ENCODE results near the gene ANK3. TPM values are rescaled to one million over a fixed set of nuclear protein-coding genes. Genes with fewer than 3 reads are reported as not detected.

Gene ANK3
- total and polyA plus RNA-seq, 2 experiments from 2014 or later, result 26.2 to 49.0 TPM

GRCh38 chr10:60234551-60234950 lies 155.1 kb downstream of the ANK3 start:
- Histone ChIP-seq H4K20me1 (ENCODE audit: insufficient read depth, poor library complexity, severe bottlenecking) (no peaks in the 10 kb centered on the region), H3K36me3 (replicated peaks; ENCODE audit: insufficient read depth, low read depth) (no peaks in the 10 kb centered on the region), H3K4me1 (ENCODE audit: insufficient read depth) (no peaks in the 10 kb centered on the region), H3K4me3 (no peak overlapping the region), H3K4me2 (no peak overlapping the region), H3K79me2 (no peaks in the 10 kb centered on the region), H3K27me3 (no peaks in the 10 kb centered on the region), H2AFZ (no peak overlapping the region), H3K27ac (no peak overlapping the region), H3K9me2 (replicated peaks; ENCODE audit: insufficient read depth) (no peaks in the 10 kb centered on the region), H3K9me3 (ENCODE audit: low read depth) (no peaks in the 10 kb centered on the region)
- 91% methylated on average over 4 of the region's 4 CpGs for WGBS (ENCODE audit: low lambda C conversion rate, missing lambda C conversion rate)
- TF ChIP-seq EZH2phosphoT487 (IDR thresholded peaks at IDR 0.05; ENCODE audit: low read depth, severe bottlenecking, unreplicated experiment) (no peak), EZH2 (IDR thresholded peaks at IDR 0.05; ENCODE audit: borderline replicate concordance) (no peak), CTCF (IDR thresholded peaks at IDR 0.05; ENCODE audit: poor library complexity) (no peak)
- no peak for DNase-seq (ENCODE audit: low spot score)

GRCh38 chr10:60230892-60231291 lies 158.8 kb downstream of the ANK3 start:
- Histone ChIP-seq H3K4me1 (ENCODE audit: insufficient read depth) (no peaks in the 10 kb centered on the region), H4K20me1 (ENCODE audit: insufficient read depth, poor library complexity, severe bottlenecking) (no peaks in the 10 kb centered on the region), H3K4me2 (no peak overlapping the region), H3K9me3 (ENCODE audit: low read depth) (no peaks in the 10 kb centered on the region), H3K4me3 (no peak overlapping the region), H3K36me3 (replicated peaks; ENCODE audit: insufficient read depth, low read depth) (no peaks in the 10 kb centered on the region), H3K79me2 (no peaks in the 10 kb centered on the region), H2AFZ (no peak overlapping the region), H3K9me2 (replicated peaks; ENCODE audit: insufficient read depth) (no peaks in the 10 kb centered on the region), H3K27ac (no peak overlapping the region), H3K27me3 (no peaks in the 10 kb centered on the region)
- no peak for DNase-seq (ENCODE audit: low spot score)
- TF ChIP-seq EZH2phosphoT487 (IDR thresholded peaks at IDR 0.05; ENCODE audit: low read depth, severe bottlenecking, unreplicated experiment), result no peak

- Histone ChIP-seq H3K27me3 (no peaks in the 10 kb centered on the region), H2AFZ (no peak overlapping the region)
- WGBS (ENCODE audit: low lambda C conversion rate, missing lambda C conversion rate), result 70% methylated on average over 8 of the region's 8 CpGs
Observed at GRCh38 chr10:60224066-60224705, 165.5 kb downstream of the ANK3 start.

GRCh38 chr10:60222047-60222446 lies 167.6 kb downstream of the ANK3 start:
- WGBS (ENCODE audit: low lambda C conversion rate, missing lambda C conversion rate), result 71% methylated on average over 3 of the region's 3 CpGs
- H2AFZ ChIP-seq, result no peak overlapping the region
- no peak for TF ChIP-seq EZH2 (IDR thresholded peaks at IDR 0.05; ENCODE audit: borderline replicate concordance)
- TF ChIP-seq EZH2phosphoT487 (IDR thresholded peaks at IDR 0.05; ENCODE audit: low read depth, severe bottlenecking, unreplicated experiment), result no peak
- TF ChIP-seq CTCF (IDR thresholded peaks at IDR 0.05; ENCODE audit: poor library complexity), result no peak

More at GRCh38 chr10:60224066-60224705, 165.5 kb downstream of the ANK3 start:
- Histone ChIP-seq H4K20me1 (ENCODE audit: insufficient read depth, poor library complexity, severe bottlenecking) (no peaks in the 10 kb centered on the region), H3K4me3 (no peak overlapping the region), H3K9me2 (replicated peaks; ENCODE audit: insufficient read depth) (no peaks in the 10 kb centered on the region), H3K4me2 (no peak overlapping the region), H3K79me2 (no peaks in the 10 kb centered on the region), H3K9me3 (ENCODE audit: low read depth) (no peaks in the 10 kb centered on the region), H3K27ac (no peak overlapping the region), H3K4me1 (ENCODE audit: insufficient read depth) (no peaks in the 10 kb centered on the region), H3K36me3 (replicated peaks; ENCODE audit: insufficient read depth, low read depth) (no peaks in the 10 kb centered on the region)
- no peak for DNase-seq (ENCODE audit: low spot score)
- TF ChIP-seq EZH2phosphoT487 (IDR thresholded peaks at IDR 0.05; ENCODE audit: low read depth, severe bottlenecking, unreplicated experiment) (no peak), CTCF (IDR thresholded peaks at IDR 0.05; ENCODE audit: poor library complexity) (no peak), EZH2 (IDR thresholded peaks at IDR 0.05; ENCODE audit: borderline replicate concordance) (no peak)

More at GRCh38 chr10:60222047-60222446, 167.6 kb downstream of the ANK3 start:
- no peak overlapping the region for H3K4me2 ChIP-seq
- H3K9me2 ChIP-seq (replicated peaks; ENCODE audit: insufficient read depth), result no peaks in the 10 kb centered on the region
- H3K4me1 ChIP-seq (ENCODE audit: insufficient read depth), result no peaks in the 10 kb centered on the region
- no peaks in the 10 kb centered on the region for H3K36me3 ChIP-seq (replicated peaks; ENCODE audit: insufficient read depth, low read depth)
- no peak for DNase-seq (ENCODE audit: low spot score)
- H3K9me3 ChIP-seq (ENCODE audit: low read depth), result no peaks in the 10 kb centered on the region
- no peaks in the 10 kb centered on the region for H3K27me3 ChIP-seq
- H3K4me3 ChIP-seq, result no peak overlapping the region
- H3K79me2 ChIP-seq, result no peaks in the 10 kb centered on the region
- H4K20me1 ChIP-seq (ENCODE audit: insufficient read depth, poor library complexity, severe bottlenecking), result no peaks in the 10 kb centered on the region
- H3K27ac ChIP-seq, result no peak overlapping the region
